ENCODE measurements around the gene PPP6R2.
A peak's percentile ranks its signal among the peaks of the same experiment; 100 is the strongest.

GRCh38 chr22:50398831-50399648 is 55.9 kb downstream of the PPP6R2 start:
- no peak for TF ChIP-seq EP300 (IDR thresholded peaks at IDR 0.05; ENCODE audit: borderline replicate concordance)
- no peak for TF ChIP-seq MAX (IDR thresholded peaks at IDR 0.05)
- TF ChIP-seq RAD21 (IDR thresholded peaks at IDR 0.05; ENCODE audit: low read depth), result no peak
- 0 out of 2 replicates have a peak, but pooled peaks have one; percentile 16 for TF ChIP-seq USF1 (IDR thresholded peaks at IDR 0.05)
- TF ChIP-seq FOXM1 (IDR thresholded peaks at IDR 0.05; ENCODE audit: borderline replicate concordance, low read depth), result no peak
- TF ChIP-seq CREB1 (IDR thresholded peaks at IDR 0.05; ENCODE audit: low read depth), result no peak
- no peak for TF ChIP-seq ZBTB7A (IDR thresholded peaks at IDR 0.05; ENCODE audit: low read depth)
- TF ChIP-seq EGR1 (IDR thresholded peaks at IDR 0.05), result no peak
- no peak for TF ChIP-seq CEBPB (IDR thresholded peaks at IDR 0.05)
- no peak for TF ChIP-seq TAF1 (IDR thresholded peaks at IDR 0.05; ENCODE audit: low read depth)
